Transverse colon (tissue), 4 donors: ENCODE results near the gene CNOT4. TPM values are rescaled to one million over a fixed set of nuclear protein-coding genes. Genes with fewer than 3 reads are reported as not detected.

Source experiments
- DNase-seq: peaks from one replicate; pipeline ENCODE4 v3.0.0-alpha.2; 2019
- H3K27ac ChIP-seq, 4 donors: fragments of 200-600 bp; sonication (generic); 2 replicates each; pipeline ENCODE4 v1.5.1; 2016 to 2018; ENCODE audit warnings: inconsistent platforms in 4 of 4
- H3K27me3 ChIP-seq: fragments of 200-600 bp; sonication (generic); 2 replicates; pipeline ENCODE4 v1.5.1; 2017; ENCODE audit warnings: inconsistent platforms
- H3K36me3 ChIP-seq, 4 donors: fragments of 200-600 bp; sonication (generic); 2 replicates each; pipeline ENCODE4 v1.5.1; 2017 to 2019; ENCODE audit warnings: inconsistent platforms in 4 of 4
- H3K4me1 ChIP-seq, 4 donors: fragments of 200-600 bp; sonication (generic); 2 replicates each; pipeline ENCODE4 v1.5.1; 2017 to 2020; ENCODE audit warnings: inconsistent platforms in 4 of 4
- H3K4me3 ChIP-seq, 4 donors: fragments of 200-600 bp; sonication (generic); 1 replicate in 1 of 4; 2 replicates in 3 of 4; pipeline versions ENCODE4 v1.5.1 to v1.6.1; 2017 to 2019; ENCODE audit warnings: inconsistent platforms in 4 of 4
- H3K9me3 ChIP-seq, 2 donors: fragments of 200-600 bp; sonication (generic); 2 replicates each; pipeline ENCODE4 v1.5.1; 2017 to 2019; ENCODE audit warnings: inconsistent platforms in 2 of 2
- EP300 ChIP-seq: sonication (generic); formaldehyde crosslinking; IDR thresholded peaks from one replicate; pipeline ENCODE4 v1.6.1; 2017; ENCODE audit warnings: antibody characterized with exemption, low read depth
- POLR2A ChIP-seq: fragments of 450-650 bp; IDR thresholded peaks from one replicate; pipeline ENCODE4 v1.6.1; 2016; ENCODE audit warnings: antibody characterized with exemption, mild to moderate bottlenecking, moderate library complexity
- POLR2AphosphoS5 ChIP-seq, 3 donors: sonication (generic); formaldehyde crosslinking; IDR thresholded peaks; one replicate each; pipeline ENCODE4 v1.6.1; 2016; ENCODE audit warnings: antibody characterized with exemption in 3 of 3
- WGBS, 2 donors: methylation state at CpG; one replicate each; pipeline ENCODE4 v1.1.5; 2018; ENCODE audit warnings: low coverage in 1 of 2; 5-methylcytosine and 5-hydroxymethylcytosine counted together
- in situ Hi-C, 4 donors: fragments of 200-750 bp; cut with MboI; loops; one replicate each; pipeline versions ENCODE4 v1.15.0 to v1.15.1; 2017; ENCODE audit warnings: low sequenced_read_pairs in 3 of 4, low pct_ligation_motif_present in 1 of 4, low pct_unique_long_range_greater_than_20kb in 1 of 4
- intact Hi-C: fragments of 100-400 bp; cut with DNase I; formaldehyde crosslinking; loops from one replicate; pipeline ENCODE4 v1.15.1; 2023; ENCODE audit warnings: low total_unique reads
- total RNA-seq, 4 donors: library from RNA; depleted of rRNA; stranded (reverse); fragments of >200 nt; gene quantifications; one replicate each; pipeline ENCODE4 v1.1.0, GENCODE V29; 2016
- TF ChIP-seq, protein P1 (sequence below), 5 experiments: fragments of 200-600 bp in 3 of 5; fragments of 450-650 bp in 2 of 5; sonication (generic) in 3 of 5; IDR thresholded peaks; 1 replicate in 2 of 5; 2 replicates in 3 of 5; pipeline ENCODE4 v1.5.1; 2016 to 2017; ENCODE audit warnings: antibody characterized with exemption in 5 of 5, inconsistent platforms in 3 of 5, mild to moderate bottlenecking in 2 of 5, moderate library complexity in 1 of 5

Gene CNOT4
- total RNA-seq, 4 donors from 2014 or later, result 18.4 to 82.2 (median 29.9) TPM

DNA sequence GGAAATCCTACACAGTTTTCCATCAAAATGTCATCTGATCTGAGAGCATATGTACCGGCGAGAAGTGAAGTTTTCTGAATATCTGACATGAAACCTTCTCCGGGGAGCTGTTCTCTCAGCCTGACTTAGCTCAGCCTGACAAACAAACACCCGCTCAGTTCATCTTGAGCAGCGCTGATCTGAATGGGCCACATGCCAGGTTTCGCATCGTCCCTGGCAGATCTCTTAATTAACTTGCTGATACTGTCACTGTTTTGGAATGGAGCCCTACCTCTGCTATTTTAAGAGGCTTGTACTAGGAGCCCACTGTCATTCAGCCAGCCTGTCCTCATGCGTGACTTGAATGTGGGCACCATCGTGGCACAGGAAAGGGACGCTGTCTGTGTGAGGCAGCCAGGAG is 167.0 kb downstream of the CNOT4 start:
- H3K27me3 ChIP-seq, result no peaks in the 10 kb centered on the region
- no peaks in the 10 kb centered on the region for H3K4me1 ChIP-seq
- intact Hi-C loops, result no loop called here
- H3K27ac ChIP-seq, result no peak overlapping the region
- H3K4me3 ChIP-seq, result no peak overlapping the region
- TF ChIP-seq POLR2A, result no peak
- TF ChIP-seq, protein P1, sequence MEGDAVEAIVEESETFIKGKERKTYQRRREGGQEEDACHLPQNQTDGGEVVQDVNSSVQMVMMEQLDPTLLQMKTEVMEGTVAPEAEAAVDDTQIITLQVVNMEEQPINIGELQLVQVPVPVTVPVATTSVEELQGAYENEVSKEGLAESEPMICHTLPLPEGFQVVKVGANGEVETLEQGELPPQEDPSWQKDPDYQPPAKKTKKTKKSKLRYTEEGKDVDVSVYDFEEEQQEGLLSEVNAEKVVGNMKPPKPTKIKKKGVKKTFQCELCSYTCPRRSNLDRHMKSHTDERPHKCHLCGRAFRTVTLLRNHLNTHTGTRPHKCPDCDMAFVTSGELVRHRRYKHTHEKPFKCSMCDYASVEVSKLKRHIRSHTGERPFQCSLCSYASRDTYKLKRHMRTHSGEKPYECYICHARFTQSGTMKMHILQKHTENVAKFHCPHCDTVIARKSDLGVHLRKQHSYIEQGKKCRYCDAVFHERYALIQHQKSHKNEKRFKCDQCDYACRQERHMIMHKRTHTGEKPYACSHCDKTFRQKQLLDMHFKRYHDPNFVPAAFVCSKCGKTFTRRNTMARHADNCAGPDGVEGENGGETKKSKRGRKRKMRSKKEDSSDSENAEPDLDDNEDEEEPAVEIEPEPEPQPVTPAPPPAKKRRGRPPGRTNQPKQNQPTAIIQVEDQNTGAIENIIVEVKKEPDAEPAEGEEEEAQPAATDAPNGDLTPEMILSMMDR (IDR thresholded peaks at IDR 0.05), result no peak
- TF ChIP-seq POLR2AphosphoS5 (IDR thresholded peaks at IDR 0.05), result no peak
- TF ChIP-seq EP300, result no peak
- H3K36me3 ChIP-seq, result no peaks in the 10 kb centered on the region
- WGBS, 2 donors, result 82% methylated on average over 10 of the region's 10 CpGs; no CpG with 5 or more reads in 1 of the 2 donors
- in situ Hi-C loops, result no loop called here
- no peaks in the 10 kb centered on the region for H3K9me3 ChIP-seq
- no peak for DNase-seq

DNA sequence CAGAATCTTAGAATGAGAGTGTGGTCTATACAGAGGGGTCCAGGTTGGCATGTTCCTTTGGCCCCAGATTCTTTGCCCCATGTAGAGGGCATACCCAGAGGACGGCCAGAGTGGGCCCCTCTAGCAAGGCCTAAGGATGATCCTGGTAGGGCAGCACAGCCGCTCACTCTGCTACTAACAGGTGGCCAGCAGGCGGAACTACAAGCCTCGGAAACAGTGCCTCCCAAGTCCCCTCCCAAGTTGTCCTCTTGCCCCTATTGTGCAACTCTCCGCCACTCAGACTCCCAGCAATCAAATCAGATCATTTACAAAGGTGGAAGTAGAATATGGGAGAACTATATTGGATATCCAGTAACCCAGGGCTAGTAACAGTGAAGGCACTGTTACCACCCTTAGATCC is 168.9 kb downstream of the CNOT4 start:
- DNase-seq, result peak; percentile 76
- Histone ChIP-seq H3K9me3 (no peaks in the 10 kb centered on the region), H3K4me1 (no peaks in the 10 kb centered on the region), H3K27ac (peak overlapping the region in 2 of 4 donors; percentile 21 to 22), H3K27me3 (no peaks in the 10 kb centered on the region), H3K4me3 (no peak overlapping the region), H3K36me3 (no peaks in the 10 kb centered on the region)
- intact Hi-C loops (no loop called here), in situ Hi-C loops (no loop called here)
- TF ChIP-seq, protein P1 (IDR thresholded peaks at IDR 0.05), result peak in 4 of 5 experiments; percentile 25 to 60 (median 32)
- TF ChIP-seq POLR2AphosphoS5 (IDR thresholded peaks at IDR 0.05), result peak in 1 of 3 donors; percentile 25
- TF ChIP-seq POLR2A, result no peak
- no peak for TF ChIP-seq EP300
- WGBS, 2 donors, result 50% methylated on average over 5 of the region's 5 CpGs; no CpG with 5 or more reads in 1 of the 2 donors

DNA sequence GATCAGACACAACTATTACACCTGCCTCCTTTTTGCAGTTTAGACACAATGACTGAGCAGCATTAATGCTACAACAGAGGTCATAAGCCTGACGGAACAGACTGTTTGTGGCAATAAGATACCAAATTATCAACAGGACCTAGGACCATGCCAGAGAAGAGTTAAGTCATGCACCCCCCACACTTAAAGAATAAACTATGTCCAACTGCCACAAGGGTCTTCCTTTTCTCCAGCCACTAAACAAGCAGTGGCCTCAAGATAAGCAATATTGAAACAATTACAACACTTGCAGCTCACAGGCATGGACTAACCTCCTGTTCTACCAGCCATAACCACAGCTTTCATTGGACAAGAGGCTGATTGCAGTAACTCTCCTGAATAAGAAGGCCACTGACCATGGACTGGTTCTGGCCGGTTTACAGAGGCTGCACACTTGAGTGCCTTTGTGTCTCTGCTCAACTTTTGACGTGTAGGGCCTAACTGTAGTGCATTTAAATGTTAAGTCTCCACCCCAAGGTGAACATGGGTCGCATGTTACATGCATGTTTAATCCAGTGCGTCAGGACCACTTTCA is 171.8 kb downstream of the CNOT4 start:
- intact Hi-C loops, result no loop called here
- Histone ChIP-seq H3K4me3 (no peak overlapping the region), H3K36me3 (no peaks in the 10 kb centered on the region), H3K27ac (no peak overlapping the region), H3K9me3 (no peaks in the 10 kb centered on the region), H3K4me1 (no peaks in the 10 kb centered on the region), H3K27me3 (no peaks in the 10 kb centered on the region)
- WGBS, 2 donors, result 82 to 87% methylated on average over 4 to 5 of the region's 5 CpGs
- TF ChIP-seq EP300 (no peak), POLR2AphosphoS5 (IDR thresholded peaks at IDR 0.05) (no peak), POLR2A (no peak)
- TF ChIP-seq, protein P1 (IDR thresholded peaks at IDR 0.05), result no peak
- DNase-seq, result no peak
- in situ Hi-C loops, result no loop called here

DNA sequence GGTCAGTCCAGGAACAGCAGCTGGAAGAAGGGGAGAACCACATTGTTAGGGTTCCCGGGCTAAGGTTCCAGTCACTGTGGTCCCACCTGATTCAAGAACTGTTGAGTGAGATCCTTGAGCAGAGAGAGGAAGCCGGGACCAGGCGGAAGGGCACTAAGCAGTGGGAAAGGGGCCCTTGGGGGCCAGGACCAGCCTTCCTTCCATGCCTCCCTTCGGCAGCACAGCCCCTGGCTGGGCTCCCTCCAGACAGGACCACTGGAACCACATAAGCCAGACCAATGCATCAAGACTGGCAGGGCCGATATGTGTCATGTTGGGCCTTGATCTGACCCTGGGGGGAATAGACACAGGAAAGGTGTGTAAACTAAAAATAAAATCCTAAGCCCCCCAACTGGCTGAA is 172.4 kb downstream of the CNOT4 start:
- intact Hi-C loops, result no loop called here
- 80% methylated on average over 5 of the region's 5 CpGs; no CpG with 5 or more reads in 1 of the 2 donors for WGBS, 2 donors
- TF ChIP-seq EP300 (no peak), POLR2AphosphoS5 (IDR thresholded peaks at IDR 0.05) (no peak), POLR2A (no peak)
- TF ChIP-seq, protein P1 (IDR thresholded peaks at IDR 0.05), result no peak

More for the DNA sequence above, 172.4 kb downstream of the CNOT4 start:
- Histone ChIP-seq H3K36me3 (no peaks in the 10 kb centered on the region), H3K4me3 (no peak overlapping the region), H3K4me1 (no peaks in the 10 kb centered on the region), H3K27me3 (no peaks in the 10 kb centered on the region), H3K27ac (no peak overlapping the region), H3K9me3 (no peaks in the 10 kb centered on the region)
- no peak for DNase-seq
- in situ Hi-C loops, result no loop called here
